ENCODE measurements around the gene TMEM87A.

TMEM87A gene

DNA sequence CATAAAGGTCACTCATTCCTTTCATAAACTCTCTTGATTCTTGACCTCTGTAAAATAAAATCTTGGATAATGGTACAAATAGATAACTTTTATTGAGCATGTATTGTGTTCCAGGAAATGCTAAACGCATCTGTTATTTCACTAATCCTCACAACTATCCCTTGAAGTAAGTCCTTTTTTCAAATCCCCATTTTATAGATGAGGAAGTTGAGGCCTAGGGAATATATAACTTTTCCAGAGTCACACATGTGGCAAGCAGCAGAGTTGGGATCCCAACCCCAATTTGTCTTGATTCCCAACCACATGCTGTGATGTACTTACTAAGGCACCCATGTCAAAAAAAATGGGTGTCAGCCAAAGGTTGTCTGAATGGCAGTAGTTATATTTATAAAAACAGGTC is 71.4 kb downstream of the TMEM87A start:
- no peak for DNase-seq

DNA sequence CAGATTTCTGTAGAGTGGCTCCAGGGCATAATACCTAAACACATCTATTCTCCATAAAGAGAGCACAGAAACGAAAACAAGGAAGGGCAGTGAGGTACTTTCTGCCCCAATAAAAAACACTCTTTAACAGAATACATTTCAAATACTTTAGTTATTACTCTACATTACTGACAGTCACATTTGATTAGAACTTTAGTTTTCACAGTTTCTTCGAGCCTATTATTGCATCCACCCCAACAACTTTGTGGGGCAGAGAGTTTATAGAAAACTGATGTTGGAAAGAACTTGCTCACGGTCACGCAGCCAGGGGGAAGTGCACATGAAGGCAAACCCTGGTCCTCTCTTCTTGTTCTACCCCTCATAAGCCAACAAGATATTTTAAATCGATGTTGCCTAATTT is 74.1 kb downstream of the TMEM87A start:
- no peak for DNase-seq

DNA sequence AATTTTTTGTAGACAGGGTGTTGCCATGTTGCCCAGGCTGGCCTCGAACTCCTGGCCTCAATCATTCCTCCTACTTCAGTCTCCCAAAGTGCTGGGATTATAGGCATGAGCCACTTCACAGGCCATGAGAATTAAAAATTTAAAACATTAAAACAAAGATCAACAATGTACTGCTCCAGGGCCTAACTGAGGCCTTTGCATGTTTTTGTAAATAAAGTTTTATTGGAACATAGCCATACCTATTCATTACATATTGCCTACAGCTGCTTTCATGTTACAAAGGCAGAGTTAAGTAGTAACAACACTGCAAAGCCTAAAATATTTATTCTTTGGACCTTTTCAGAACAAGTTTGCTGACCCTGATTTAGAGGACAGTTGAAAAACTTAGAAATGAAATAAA is 74.7 kb downstream of the TMEM87A start:
- no peak for DNase-seq

DNA sequence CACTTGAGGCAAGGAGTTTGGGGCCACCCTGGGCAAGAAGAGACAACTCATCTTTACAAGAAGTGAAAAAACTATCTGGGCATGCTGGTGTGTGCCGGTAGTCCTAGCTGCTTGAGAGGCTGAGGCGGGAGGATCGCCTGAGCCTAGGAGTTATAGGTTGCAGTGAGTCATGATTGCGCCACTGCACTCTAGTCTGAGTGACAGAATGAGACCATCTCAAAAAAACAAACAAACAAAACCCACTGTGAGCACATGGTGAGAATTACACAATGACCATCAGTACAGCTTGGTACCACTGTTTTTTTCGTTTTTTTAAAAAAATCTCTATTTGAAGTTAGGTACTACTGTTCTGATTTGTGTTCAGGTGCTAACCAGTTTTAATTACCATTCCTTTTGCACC is 78.7 kb downstream of the TMEM87A start:
- DNase-seq, result peak; percentile 42

DNA sequence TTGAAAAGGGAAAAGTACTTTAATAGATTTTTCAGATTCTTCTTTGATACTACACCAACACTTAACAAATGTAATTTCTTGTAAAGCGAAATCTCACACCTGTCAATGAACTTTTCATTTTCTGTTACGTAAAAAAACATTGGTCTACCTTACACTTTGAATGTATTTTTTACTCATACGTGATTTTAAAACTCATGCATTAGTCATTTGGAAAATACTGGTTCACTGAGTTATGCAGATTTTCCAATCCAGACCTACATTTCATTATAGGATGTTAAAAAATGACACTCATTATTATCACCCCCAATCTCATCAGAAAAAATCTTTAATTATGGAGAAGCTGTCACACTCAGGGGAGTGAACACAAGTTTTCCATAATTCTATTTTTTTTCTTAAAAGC is 79.8 kb downstream of the TMEM87A start:
- DNase-seq, result peak; percentile 62

GRCh38 chr15:42191610-42192346 is 81.5 kb downstream of the TMEM87A start:
- peak; percentile 39 for DNase-seq

DNA sequence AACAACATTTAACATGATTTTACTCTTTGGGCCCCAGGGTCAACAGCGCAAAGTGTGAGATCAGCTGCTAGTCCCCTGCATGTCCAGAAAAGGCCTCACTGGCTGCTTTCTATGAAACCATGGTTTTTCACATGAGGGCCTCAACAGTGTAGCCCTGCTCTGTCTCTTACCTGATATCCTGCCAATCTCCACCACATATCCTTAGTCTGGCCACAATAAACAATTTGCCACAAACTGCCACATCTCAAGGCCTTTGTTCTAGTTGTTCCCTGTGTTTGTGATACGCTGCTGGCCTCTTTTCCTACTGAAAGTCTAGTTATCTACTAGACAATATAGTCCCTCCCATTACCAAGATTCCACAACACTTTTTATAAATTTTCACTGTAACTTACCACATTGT is 82.9 kb downstream of the TMEM87A start:
- no peak for DNase-seq

- no peak for DNase-seq
These were observed 87.4 kb downstream of the TMEM87A start for GRCh38 chr15:42185801-42186200.

GRCh38 chr15:42184736-42185135 is 88.5 kb downstream of the TMEM87A start:
- no peak for DNase-seq

DNA sequence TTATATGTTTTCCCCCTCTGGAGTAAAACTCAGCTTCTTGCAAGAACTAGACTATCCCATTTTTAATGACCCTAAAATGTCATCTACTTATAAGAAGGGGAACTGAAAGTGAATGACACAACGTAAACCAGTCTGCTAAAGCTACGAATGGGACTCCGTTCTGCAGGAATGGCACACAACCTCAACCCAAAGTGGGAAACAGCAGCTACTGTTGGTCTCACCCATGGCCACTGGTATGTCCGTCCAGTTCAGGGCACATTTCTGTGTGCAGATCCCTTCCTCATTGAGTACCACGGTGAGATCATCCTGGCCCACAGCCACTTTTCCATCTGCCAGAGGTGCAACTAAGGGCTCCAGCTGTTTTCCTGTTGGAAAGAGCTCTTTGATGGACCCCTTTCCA is 88.9 kb downstream of the TMEM87A start:
- DNase-seq, result no peak

DNA sequence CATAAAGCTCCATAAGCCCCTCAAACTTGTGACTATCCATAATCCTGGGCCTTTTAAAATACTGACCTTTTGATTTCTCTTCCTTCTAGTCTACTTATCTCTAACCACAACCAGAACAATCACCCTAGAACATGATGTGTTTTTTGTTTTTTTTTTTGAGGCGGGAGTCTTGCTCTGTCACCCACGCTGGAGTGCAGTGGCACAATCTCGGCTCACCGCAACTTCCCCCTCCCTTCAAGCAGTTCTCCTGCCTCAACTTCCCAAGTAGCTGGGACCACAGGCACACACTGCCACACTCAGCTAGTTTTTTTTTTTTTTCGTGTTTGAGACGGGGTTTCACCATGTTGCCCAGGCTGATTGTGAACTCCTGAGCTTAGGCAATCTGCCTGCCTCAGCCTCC is 90.3 kb downstream of the TMEM87A start:
- no peak for DNase-seq

GRCh38 chr15:42182328-42182886 is 90.8 kb downstream of the TMEM87A start:
- no peak for DNase-seq

GRCh38 chr15:42178056-42178455 is 95.2 kb downstream of the TMEM87A start:
- DNase-seq, result no peak

DNA sequence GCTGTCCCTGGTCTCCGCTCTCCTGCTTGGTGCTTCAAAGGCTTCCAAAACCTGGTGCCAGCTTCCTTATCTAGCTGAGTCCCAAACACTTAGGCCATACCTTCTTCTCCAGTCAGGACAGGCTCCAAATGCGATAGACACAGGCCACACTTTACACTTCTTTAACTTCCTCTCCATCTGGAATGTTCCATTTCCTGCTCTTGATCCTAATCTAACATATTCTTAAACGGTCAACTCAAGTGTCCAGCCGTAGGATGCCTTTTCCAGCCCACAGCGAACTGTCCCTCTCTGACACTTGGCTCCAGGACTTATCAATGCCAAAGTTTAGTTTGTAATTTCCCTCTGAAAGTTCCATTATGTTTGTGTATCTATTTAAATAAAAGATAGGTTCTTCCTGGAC is 97.6 kb downstream of the TMEM87A start:
- no peak for DNase-seq

DNA sequence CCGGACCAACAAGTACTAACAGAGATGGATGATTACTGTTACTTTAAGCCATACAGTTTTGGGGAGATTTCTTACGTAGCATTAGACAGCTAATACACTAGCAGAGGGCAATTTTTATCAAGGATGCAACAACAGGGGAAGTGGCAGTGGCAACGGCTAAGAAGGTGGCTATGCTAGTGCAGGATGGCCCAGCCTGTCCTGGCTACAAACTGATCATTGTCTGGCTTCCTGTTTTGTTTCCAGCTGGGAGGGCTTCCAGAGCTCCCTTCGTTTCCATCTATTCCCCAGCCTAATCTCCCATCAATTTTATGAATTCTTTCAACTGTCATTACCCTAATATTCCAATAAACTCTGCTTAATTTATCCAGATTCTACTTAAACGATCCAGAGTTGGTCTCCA is 100.8 kb downstream of the TMEM87A start:
- no peak for DNase-seq

- no peak for DNase-seq
These were observed 101.4 kb downstream of the TMEM87A start for GRCh38 chr15:42171795-42172194.

GRCh38 chr15:42171122-42171521 is 102.1 kb downstream of the TMEM87A start:
- peak; percentile 23 for DNase-seq

GRCh38 chr15:42166225-42166940 is 106.8 kb downstream of the TMEM87A start:
- no peak for DNase-seq

- no peak for DNase-seq
These were observed 108.1 kb downstream of the TMEM87A start for GRCh38 chr15:42165106-42165505.

GRCh38 chr15:42163947-42164550 is 109.2 kb downstream of the TMEM87A start:
- no peak for DNase-seq

DNA sequence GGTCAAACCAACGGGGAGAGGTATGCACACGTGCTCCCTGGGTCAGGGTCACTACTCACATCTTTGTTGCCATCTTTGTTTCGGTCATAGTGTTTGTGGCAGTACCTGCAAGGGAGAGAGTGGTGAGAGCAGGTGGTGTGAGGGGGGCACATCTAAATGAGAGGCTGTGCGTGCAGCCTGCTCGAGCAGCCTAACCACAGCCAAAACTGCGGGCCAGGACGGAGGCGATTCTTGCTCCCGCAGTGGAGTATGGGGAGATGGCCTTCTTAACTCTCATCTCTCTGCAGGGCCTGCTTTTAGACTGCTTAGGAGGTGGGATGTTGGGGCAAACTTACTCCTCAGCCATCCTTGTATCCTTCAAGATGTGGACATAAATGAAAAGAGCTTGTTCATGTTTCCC is 109.9 kb downstream of the TMEM87A start:
- no peak for DNase-seq

All from activated CD4-positive, alpha-beta T cell treated with anti-CD3 and anti-CD28 coated beads, Interleukin-10, Interleukin-2, amounts not matched to agents 100 ng/mL and 50 ng/mL, durations not matched to agents 16 hours and 8 hours (primary cell).